ENCODE measurements around the gene ZDHHC14. TPM values are rescaled to one million over a fixed set of nuclear protein-coding genes. Genes with fewer than 3 reads are reported as not detected.
"Not testable (repeated sequence)": the region's sequence is repeated elsewhere in the genome, so short reads cannot be mapped to it uniquely, and the experiment has no call there.

The ZDHHC14 gene
- total RNA-seq, 6 experiments from 2014 or later = 5.2 to 6.7 (median 6.0) TPM

DNA sequence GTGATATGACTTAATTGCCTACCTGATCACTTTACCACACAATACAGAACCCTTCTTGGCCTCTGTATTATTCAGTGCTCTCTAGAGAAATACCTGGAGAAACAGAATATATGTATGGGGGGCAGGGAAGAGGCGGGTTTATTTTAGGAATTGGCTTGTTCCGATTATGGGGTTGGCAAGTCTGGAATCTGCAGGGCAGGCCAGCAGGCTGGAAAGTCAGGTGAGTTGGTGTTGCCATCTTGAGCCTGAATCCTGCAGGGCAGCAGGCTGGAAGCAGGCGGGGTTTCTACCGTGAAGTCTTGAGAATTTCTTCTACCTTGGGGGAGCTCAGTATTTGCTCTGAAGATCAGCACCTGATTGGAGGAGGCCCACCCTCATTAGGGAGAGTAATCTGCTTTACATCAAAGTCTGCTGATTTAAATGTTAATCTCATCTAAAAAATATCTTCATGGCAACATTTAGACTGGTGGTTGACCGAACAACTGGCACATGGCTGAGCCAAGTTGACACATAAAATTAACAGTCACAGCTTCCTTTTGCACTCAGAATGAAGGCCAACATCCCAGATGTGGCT is 193.9 kb downstream of the ZDHHC14 start:
- peaks cover 2% of the 10 kb centered on the region; the same call in 1 of the 2 replicates for H3K27me3 Mint-ChIP-seq (ENCODE audit: insufficient read depth)
- DNase-seq = no peak
- no peaks in the 10 kb centered on the region for H3K36me3 Mint-ChIP-seq (ENCODE audit: low read depth)
- no peak overlapping the region for H3K4me3 Mint-ChIP-seq
- peaks cover 7% of the 10 kb centered on the region for H3K4me1 Mint-ChIP-seq (ENCODE audit: low read depth)
- TF ChIP-seq, protein P1, sequence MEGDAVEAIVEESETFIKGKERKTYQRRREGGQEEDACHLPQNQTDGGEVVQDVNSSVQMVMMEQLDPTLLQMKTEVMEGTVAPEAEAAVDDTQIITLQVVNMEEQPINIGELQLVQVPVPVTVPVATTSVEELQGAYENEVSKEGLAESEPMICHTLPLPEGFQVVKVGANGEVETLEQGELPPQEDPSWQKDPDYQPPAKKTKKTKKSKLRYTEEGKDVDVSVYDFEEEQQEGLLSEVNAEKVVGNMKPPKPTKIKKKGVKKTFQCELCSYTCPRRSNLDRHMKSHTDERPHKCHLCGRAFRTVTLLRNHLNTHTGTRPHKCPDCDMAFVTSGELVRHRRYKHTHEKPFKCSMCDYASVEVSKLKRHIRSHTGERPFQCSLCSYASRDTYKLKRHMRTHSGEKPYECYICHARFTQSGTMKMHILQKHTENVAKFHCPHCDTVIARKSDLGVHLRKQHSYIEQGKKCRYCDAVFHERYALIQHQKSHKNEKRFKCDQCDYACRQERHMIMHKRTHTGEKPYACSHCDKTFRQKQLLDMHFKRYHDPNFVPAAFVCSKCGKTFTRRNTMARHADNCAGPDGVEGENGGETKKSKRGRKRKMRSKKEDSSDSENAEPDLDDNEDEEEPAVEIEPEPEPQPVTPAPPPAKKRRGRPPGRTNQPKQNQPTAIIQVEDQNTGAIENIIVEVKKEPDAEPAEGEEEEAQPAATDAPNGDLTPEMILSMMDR (IDR thresholded peaks at IDR 0.05) = no peak
- no peak overlapping the region for H3K27ac Mint-ChIP-seq
- H3K9me3 Mint-ChIP-seq = no peaks in the 10 kb centered on the region

DNA sequence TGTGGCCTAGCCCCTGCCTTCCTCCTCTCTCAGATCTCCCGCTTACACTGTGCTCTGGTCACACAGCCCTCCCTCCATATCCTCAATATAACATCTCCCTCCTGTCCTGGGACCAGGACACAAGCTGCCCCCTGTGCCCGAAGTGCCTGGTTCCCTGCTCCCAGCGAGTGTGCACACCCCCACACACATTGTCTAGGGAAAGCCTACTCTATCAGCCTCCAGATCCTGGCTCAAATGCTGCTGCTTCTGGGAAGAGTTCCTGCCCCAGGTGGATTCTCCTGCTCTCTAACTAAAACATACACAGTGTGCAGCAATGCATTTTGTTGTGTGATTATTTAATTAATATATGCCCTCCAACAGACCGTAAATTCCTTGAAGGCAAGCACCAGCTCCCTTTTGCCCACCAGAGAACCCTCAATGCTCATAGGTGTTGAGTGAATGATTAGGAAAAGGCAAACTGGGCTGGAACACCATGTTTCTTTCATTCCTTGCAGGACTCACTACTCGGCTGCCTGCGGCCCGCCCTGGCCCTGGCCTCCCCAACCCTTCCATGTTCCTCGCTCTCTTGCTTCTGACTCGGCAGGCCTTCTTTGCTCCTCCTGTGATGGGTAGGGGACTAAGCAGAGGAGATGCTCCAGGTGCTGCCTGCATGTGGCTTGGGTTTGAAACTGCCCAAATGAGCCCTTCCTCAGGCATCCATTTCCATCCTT is 194.6 kb downstream of the ZDHHC14 start:
- Mint-ChIP-seq H3K36me3 (ENCODE audit: low read depth) (no peaks in the 10 kb centered on the region), H3K27ac (no peak overlapping the region), H3K4me1 (ENCODE audit: low read depth) (peaks cover 11% of the 10 kb centered on the region), H3K9me3 (no peaks in the 10 kb centered on the region), H3K4me3 (no peak overlapping the region), H3K27me3 (ENCODE audit: insufficient read depth) (peaks cover 2% of the 10 kb centered on the region; the same call in 1 of the 2 replicates)
- DNase-seq = no peak
- TF ChIP-seq, protein P1 (IDR thresholded peaks at IDR 0.05) = no peak

DNA sequence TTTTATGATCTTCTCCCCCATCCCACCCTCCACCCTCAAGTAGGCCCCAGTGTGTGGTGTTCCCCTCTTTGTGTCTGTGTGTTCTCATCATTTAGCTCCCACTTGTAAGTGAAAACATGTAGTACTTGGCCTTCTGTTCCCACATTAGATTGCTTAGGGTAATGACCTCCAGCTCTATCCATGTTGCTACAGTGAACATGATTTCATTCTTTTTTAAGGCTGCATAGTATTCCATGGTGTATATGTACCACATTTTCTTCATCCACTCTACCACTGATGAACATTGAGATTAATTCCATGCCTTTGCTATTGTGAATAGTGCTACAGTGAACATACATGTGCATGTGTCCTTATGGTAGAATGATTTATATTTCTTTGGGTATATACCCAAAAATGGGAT is 196.0 kb downstream of the ZDHHC14 start:
- DNase-seq; H3K4me3 Mint-ChIP-seq; H3K9me3 Mint-ChIP-seq; H3K36me3 Mint-ChIP-seq (ENCODE audit: low read depth); H3K27me3 Mint-ChIP-seq (ENCODE audit: insufficient read depth); H3K27ac Mint-ChIP-seq: not testable (repeated sequence)
- H3K4me1 Mint-ChIP-seq (ENCODE audit: low read depth) = peaks cover 11% of the 10 kb centered on the region

DNA sequence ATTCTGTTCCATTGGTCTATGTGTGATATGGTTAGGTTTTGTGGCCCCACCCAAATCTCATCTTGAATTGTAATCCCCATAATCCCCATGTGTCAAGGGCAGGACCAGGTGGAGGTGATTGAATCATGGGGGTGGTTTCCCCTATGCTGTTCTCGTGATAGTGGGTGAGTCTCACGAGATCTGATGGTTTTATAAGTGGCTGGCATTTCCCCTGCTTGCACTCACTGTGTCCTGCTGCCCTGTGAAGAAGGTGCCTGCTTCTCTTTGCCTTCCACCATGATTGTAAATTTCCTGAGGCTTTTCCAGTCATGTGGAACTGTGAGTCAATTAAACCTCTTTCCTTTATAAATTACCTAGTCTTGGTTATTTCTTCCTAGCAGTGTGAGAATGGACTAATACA is 197.5 kb downstream of the ZDHHC14 start:
- H3K4me3 Mint-ChIP-seq; H3K9me3 Mint-ChIP-seq; H3K36me3 Mint-ChIP-seq (ENCODE audit: low read depth); H3K27me3 Mint-ChIP-seq (ENCODE audit: insufficient read depth); H3K27ac Mint-ChIP-seq; DNase-seq: not testable (repeated sequence)
- peaks cover 11% of the 10 kb centered on the region for H3K4me1 Mint-ChIP-seq (ENCODE audit: low read depth)

DNA sequence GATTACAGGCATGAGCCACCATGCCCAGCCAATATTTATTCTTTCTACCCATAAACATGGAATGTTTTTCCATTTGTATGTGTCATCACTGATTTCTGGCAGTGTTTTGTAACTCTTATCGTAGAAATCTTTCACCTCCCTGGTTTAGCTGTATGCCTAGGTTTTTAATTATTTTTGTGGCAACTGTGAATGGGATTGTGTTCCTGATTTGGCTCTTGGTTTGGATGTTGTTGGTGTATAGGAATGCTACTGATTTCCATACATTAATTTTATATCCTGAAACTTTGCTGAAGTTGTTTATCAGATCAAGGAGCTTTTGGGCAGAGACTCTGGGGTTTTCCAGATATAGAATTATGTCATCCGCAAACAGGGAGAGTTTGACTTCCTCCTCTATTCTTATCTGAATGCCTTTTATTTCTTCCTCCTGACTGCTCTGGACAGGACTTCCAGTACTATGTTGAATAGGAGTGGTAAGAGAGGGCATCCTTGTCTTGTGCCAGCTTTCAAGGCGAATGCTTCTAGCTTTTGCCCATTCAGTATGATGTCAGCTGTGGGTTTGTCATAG is 198.6 kb downstream of the ZDHHC14 start:
- Mint-ChIP-seq H3K9me3 (no peaks in the 10 kb centered on the region), H3K4me1 (ENCODE audit: low read depth) (peaks cover 11% of the 10 kb centered on the region), H3K36me3 (ENCODE audit: low read depth) (no peaks in the 10 kb centered on the region), H3K27me3 (ENCODE audit: insufficient read depth) (peaks cover 6% of the 10 kb centered on the region), H3K4me3 (no peak overlapping the region), H3K27ac (no peak overlapping the region)
- TF ChIP-seq, protein P1 (IDR thresholded peaks at IDR 0.05) = no peak
- DNase-seq = peak; percentile 10

DNA sequence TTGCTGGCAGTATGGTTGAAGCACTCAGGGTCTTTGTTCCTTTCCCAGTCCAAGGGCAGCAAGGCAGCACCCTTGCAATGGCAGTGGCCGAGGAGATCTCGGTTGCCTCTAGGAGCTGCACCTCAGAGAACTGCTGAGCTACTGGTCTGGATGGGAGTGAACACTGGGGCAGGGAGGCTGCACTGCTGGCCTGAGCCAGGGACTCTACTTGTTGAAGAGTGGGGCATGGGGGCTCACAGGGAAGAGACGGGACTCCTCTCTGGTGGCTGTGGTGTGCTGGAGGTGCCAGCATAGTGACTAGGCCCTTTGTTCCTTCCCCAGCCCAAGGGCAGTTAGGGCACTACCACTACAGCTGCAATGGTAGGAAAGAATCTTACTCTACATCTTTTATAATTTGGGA is 203.0 kb downstream of the ZDHHC14 start:
- Mint-ChIP-seq H3K36me3 (ENCODE audit: low read depth) (peaks cover 4% of the 10 kb centered on the region), H3K9me3 (peaks cover 4% of the 10 kb centered on the region; the same call in 1 of the 2 replicates), H3K4me1 (ENCODE audit: low read depth) (peaks cover 11% of the 10 kb centered on the region), H3K27ac (no peak overlapping the region), H3K27me3 (ENCODE audit: insufficient read depth) (peaks cover 7% of the 10 kb centered on the region), H3K4me3 (no peak overlapping the region)
- TF ChIP-seq, protein P1 (IDR thresholded peaks at IDR 0.05) = no peak
- no peak for DNase-seq

Measured in HFFc6 (cell line).